Erythroblast (primary cell): ENCODE data around the gene CNDP2.

ENCODE experiments used
- GATA1 ChIP-seq: IDR thresholded peaks from 2 replicates; pipeline ENCODE4 v1.6.1; 2011; ENCODE audit warnings: low read depth, mild to moderate bottlenecking, control low read depth, low read length, moderate library complexity
- POLR2A ChIP-seq: IDR thresholded peaks from 2 replicates; pipeline ENCODE4 v1.6.1; 2011; ENCODE audit warnings: mild to moderate bottlenecking, low read length

- TF ChIP-seq POLR2A: no peak
- no peak for TF ChIP-seq GATA1
Measured at GRCh38 chr18:74551452-74551851, 55.3 kb downstream of the CNDP2 start.
